HCT116 (cell line): Measurements from ENCODE around the gene DVL1.

Experiments
- CEBPB ChIP-seq: IDR thresholded peaks from 2 replicates; pipeline ENCODE4 v1.6.1; 2012; ENCODE audit warnings: low read depth
- EGR1 ChIP-seq: IDR thresholded peaks from 2 replicates; pipeline ENCODE4 v1.6.1; 2012; ENCODE audit warnings: low read depth
- EZH2 ChIP-seq: fragments of 200-600 bp; sonication (generic); IDR thresholded peaks from 2 replicates; pipeline ENCODE4 v1.6.1; 2017; ENCODE audit warnings: antibody characterized with exemption, mixed run types
- EZH2phosphoT487 ChIP-seq: fragments of 200-600 bp; IDR thresholded peaks from 2 replicates; pipeline ENCODE4 v1.6.1; 2018; ENCODE audit warnings: antibody characterized with exemption, borderline replicate concordance
- JUND ChIP-seq: IDR thresholded peaks from 2 replicates; pipeline ENCODE4 v1.6.1; 2012
- POLR2A ChIP-seq: IDR thresholded peaks from 2 replicates; pipeline ENCODE4 v1.7.0; 2011; ENCODE audit warnings: borderline replicate concordance; ENCODE audit not compliant: insufficient read depth, insufficient read length; ENCODE audit errors: extremely low read depth
- POLR2AphosphoS5 ChIP-seq: IDR thresholded peaks from 2 replicates; pipeline ENCODE4 v1.6.1; 2011; ENCODE audit warnings: mild to moderate bottlenecking, low read depth, low read length, moderate library complexity
- RAD21 ChIP-seq: IDR thresholded peaks from 2 replicates; pipeline ENCODE4 v1.6.1; 2012; ENCODE audit warnings: low read depth, mild to moderate bottlenecking
- SIN3A ChIP-seq: IDR thresholded peaks from 2 replicates; pipeline ENCODE4 v1.6.1; 2012; ENCODE audit warnings: low read depth
- SRF ChIP-seq: IDR thresholded peaks from 2 replicates; pipeline ENCODE4 v1.6.1; 2012; ENCODE audit warnings: low read depth
- YY1 ChIP-seq: IDR thresholded peaks from 2 replicates; pipeline ENCODE4 v1.6.1; 2011; ENCODE audit warnings: low read length, low read depth, moderate library complexity, mild to moderate bottlenecking; ENCODE audit not compliant: insufficient replicate concordance; ENCODE audit errors: extremely low read depth
- TF ChIP-seq, protein P1 (sequence below), 3 experiments: fragments of 200-600 bp in 1 of 3; sonication (generic) in 1 of 3; IDR thresholded peaks in 2 of 3; conservative IDR thresholded peaks in 1 of 3; 2 replicates each; pipeline ENCODE4 v1.5.1; 2012 to 2017; ENCODE audit warnings: low read depth in 2 of 3, low read length in 2 of 3, antibody characterized with exemption in 1 of 3, borderline replicate concordance in 1 of 3, control low read depth in 1 of 3, mild to moderate bottlenecking in 1 of 3, mixed read lengths in 1 of 3, mixed run types in 1 of 3, moderate library complexity in 1 of 3; ENCODE audit not compliant: insufficient read depth in 1 of 3
- TF ChIP-seq, protein P2 (sequence below): IDR thresholded peaks from 2 replicates; pipeline ENCODE4 v1.6.1; 2011; ENCODE audit warnings: mild to moderate bottlenecking, low read length, moderate library complexity; ENCODE audit not compliant: insufficient replicate concordance; ENCODE audit errors: extremely low read depth

DNA sequence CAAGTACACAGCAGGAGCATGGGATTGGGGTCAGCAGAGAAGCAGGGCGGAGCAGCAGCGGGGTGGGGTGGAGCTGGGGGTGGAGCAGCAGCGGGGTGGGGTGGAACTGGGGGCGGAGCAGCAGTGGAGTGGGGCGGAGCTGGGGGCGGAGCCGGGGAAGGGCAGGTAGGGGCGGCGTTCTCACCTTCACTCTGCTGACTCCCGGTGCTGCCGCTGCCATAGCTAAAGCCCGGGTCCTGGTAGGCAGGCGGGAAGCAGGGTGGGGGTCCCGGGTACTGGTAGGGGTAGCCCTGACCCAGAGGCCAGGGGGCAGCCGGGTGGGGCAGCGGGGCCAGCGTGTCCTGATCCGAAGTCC is 11.4 kb downstream of the DVL1 start:
- TF ChIP-seq POLR2A, result no peak
- TF ChIP-seq, protein P1, sequence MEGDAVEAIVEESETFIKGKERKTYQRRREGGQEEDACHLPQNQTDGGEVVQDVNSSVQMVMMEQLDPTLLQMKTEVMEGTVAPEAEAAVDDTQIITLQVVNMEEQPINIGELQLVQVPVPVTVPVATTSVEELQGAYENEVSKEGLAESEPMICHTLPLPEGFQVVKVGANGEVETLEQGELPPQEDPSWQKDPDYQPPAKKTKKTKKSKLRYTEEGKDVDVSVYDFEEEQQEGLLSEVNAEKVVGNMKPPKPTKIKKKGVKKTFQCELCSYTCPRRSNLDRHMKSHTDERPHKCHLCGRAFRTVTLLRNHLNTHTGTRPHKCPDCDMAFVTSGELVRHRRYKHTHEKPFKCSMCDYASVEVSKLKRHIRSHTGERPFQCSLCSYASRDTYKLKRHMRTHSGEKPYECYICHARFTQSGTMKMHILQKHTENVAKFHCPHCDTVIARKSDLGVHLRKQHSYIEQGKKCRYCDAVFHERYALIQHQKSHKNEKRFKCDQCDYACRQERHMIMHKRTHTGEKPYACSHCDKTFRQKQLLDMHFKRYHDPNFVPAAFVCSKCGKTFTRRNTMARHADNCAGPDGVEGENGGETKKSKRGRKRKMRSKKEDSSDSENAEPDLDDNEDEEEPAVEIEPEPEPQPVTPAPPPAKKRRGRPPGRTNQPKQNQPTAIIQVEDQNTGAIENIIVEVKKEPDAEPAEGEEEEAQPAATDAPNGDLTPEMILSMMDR (IDR thresholded peaks at IDR 0.05 in 2 of 3, conservative IDR thresholded peaks at IDR 0.05 in 1 of 3; ENCODE audit: borderline replicate concordance in 1 of 3, insufficient read depth in 1 of 3, low read depth in 2 of 3, low read length in 2 of 3), result no peak
- TF ChIP-seq YY1, result no peak
- no peak for TF ChIP-seq POLR2AphosphoS5
- no peak for TF ChIP-seq RAD21
- TF ChIP-seq EZH2, result no peak
- TF ChIP-seq JUND, result no peak
- no peak for TF ChIP-seq EZH2phosphoT487
- TF ChIP-seq, protein P2, sequence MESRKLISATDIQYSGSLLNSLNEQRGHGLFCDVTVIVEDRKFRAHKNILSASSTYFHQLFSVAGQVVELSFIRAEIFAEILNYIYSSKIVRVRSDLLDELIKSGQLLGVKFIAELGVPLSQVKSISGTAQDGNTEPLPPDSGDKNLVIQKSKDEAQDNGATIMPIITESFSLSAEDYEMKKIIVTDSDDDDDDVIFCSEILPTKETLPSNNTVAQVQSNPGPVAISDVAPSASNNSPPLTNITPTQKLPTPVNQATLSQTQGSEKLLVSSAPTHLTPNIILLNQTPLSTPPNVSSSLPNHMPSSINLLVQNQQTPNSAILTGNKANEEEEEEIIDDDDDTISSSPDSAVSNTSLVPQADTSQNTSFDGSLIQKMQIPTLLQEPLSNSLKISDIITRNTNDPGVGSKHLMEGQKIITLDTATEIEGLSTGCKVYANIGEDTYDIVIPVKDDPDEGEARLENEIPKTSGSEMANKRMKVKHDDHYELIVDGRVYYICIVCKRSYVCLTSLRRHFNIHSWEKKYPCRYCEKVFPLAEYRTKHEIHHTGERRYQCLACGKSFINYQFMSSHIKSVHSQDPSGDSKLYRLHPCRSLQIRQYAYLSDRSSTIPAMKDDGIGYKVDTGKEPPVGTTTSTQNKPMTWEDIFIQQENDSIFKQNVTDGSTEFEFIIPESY, result no peak
- TF ChIP-seq SRF, result no peak
- TF ChIP-seq EGR1, result no peak
- no peak for TF ChIP-seq SIN3A
- TF ChIP-seq CEBPB, result no peak
